GM04504 (cell line): Measurements from ENCODE around the gene ANKRD30A.
"Not testable (repeated sequence)": the region's sequence is repeated elsewhere in the genome, so short reads cannot be mapped to it uniquely, and the experiment has no call there.

Experiments used
- DNase-seq: peaks from one replicate; pipeline ENCODE4 v3.0.0-alpha.2; 2012; ENCODE audit warnings: low read depth

ANKRD30A gene

GRCh38 chr10:37125191-37125732 lies at the start of gene ANKRD30A:
ANKRD30A (plus strand) TSS chr10:37125598; CDS start chr10:37125788, 190 bp downstream.
- no peak for DNase-seq

- not testable (repeated sequence) for DNase-seq
Observed at GRCh38 chr10:37076083-37076482, 49.3 kb upstream of the ANKRD30A start.

GRCh38 chr10:37095792-37096573 lies 29.4 kb upstream of the ANKRD30A start:
- no peak for DNase-seq

- no peak for DNase-seq
Observed at GRCh38 chr10:37101261-37101660, 24.1 kb upstream of the ANKRD30A start.

- no peak for DNase-seq
Observed at GRCh38 chr10:37109000-37109399, 16.4 kb upstream of the ANKRD30A start.

- no peak for DNase-seq
Observed at GRCh38 chr10:37124532-37124931, 866 bp upstream of the ANKRD30A start.

GRCh38 chr10:37125921-37126320 lies 523 bp downstream of the ANKRD30A start:
- no peak for DNase-seq

GRCh38 chr10:37146443-37146842 lies 21.0 kb downstream of the ANKRD30A start:
- no peak for DNase-seq

GRCh38 chr10:37162430-37162829 lies 37.0 kb downstream of the ANKRD30A start:
- not testable (repeated sequence) for DNase-seq

GRCh38 chr10:37171945-37172344 lies 46.5 kb downstream of the ANKRD30A start:
- DNase-seq: not testable (repeated sequence)

- DNase-seq: not testable (repeated sequence)
Observed at GRCh38 chr10:37178296-37178695, 52.9 kb downstream of the ANKRD30A start.

GRCh38 chr10:37182719-37183118 lies 57.3 kb downstream of the ANKRD30A start:
- not testable (repeated sequence) for DNase-seq

- DNase-seq: no peak
Observed at GRCh38 chr10:37206132-37206531, 80.7 kb downstream of the ANKRD30A start.

- DNase-seq: no peak
Observed at GRCh38 chr10:37220866-37221265, 95.5 kb downstream of the ANKRD30A start.

- DNase-seq: no peak
Observed at GRCh38 chr10:37222046-37222445, 96.6 kb downstream of the ANKRD30A start.

GRCh38 chr10:37225163-37225562 lies 99.8 kb downstream of the ANKRD30A start:
- DNase-seq: no peak

GRCh38 chr10:37226524-37226923 lies 101.1 kb downstream of the ANKRD30A start:
- DNase-seq: no peak

- DNase-seq: no peak
Observed at GRCh38 chr10:37234692-37235091, 109.3 kb downstream of the ANKRD30A start.

- no peak for DNase-seq
Observed at GRCh38 chr10:37236093-37236492, 110.7 kb downstream of the ANKRD30A start.

- DNase-seq: no peak
Observed at GRCh38 chr10:37240223-37240622, 114.8 kb downstream of the ANKRD30A start.

- DNase-seq: no peak
Observed at GRCh38 chr10:37246637-37247036, 121.2 kb downstream of the ANKRD30A start.

- not testable (repeated sequence) for DNase-seq
Observed at GRCh38 chr10:37255837-37256236, 130.4 kb downstream of the ANKRD30A start.

- no peak for DNase-seq
Observed at GRCh38 chr10:37263304-37263703, 137.9 kb downstream of the ANKRD30A start.

- no peak for DNase-seq
Observed at GRCh38 chr10:37268266-37268665, 142.9 kb downstream of the ANKRD30A start.
